HepG2 (cell line): Measurements from ENCODE around the gene CEP128. TPM values are rescaled to one million over a fixed set of nuclear protein-coding genes. Genes with fewer than 3 reads are reported as not detected.

Experiments used
- ATAC-seq: fragments of 200-7000 bp; cut with Tn5 transposase; 3 replicates; pipeline ENCODE4 v1.9.1; 2020; ENCODE audit warnings: mild to moderate bottlenecking, moderate library complexity
- BruUV-seq: library from RNA; stranded (reverse); fragments of 400-500 nt; replicated peaks from 2 replicates; lab custom pipeline; 2021; lab: Mats Ljungman, UMichigan
- CTCF ChIA-PET: fragments of 300-600 bp; formaldehyde crosslinking; extraction: SDS; loops from one replicate; lab custom pipeline; 2021; ENCODE audit warnings: low total read pairs, inconsistent platforms, low intra/inter-chr PET ratio; lab: Yijun Ruan, JAX
- POLR2A ChIA-PET: fragments of 350-600 bp; sonication (Branson Sonifier 250); formaldehyde crosslinking; loops from one replicate; lab custom pipeline; 2020; ENCODE audit warnings: antibody characterized with exemption, inconsistent platforms; lab: Yijun Ruan, JAX
- DNase-seq: peaks from one replicate; pipeline ENCODE4 v3.0.0-alpha.2; 2015; ENCODE audit warnings: low spot score
- FAIRE-seq: peaks from 3 replicates; lab custom pipeline; 2011; peaks lifted over from hg19 to GRCh38; lab: Jason Lieb, UNC
- H2AFZ ChIP-seq: one replicate; pipeline ENCODE4 v1.6.1; 2011; ENCODE audit warnings: low read length, inconsistent platforms
- H3K27ac ChIP-seq: fragments of 300-600 bp; 3 replicates; pipeline ENCODE4 v1.8.0; 2011; ENCODE audit warnings: mixed run types, mild to moderate bottlenecking, mixed read lengths, low read length, inconsistent platforms; ENCODE audit not compliant: insufficient read depth; ENCODE audit errors: extremely low read length
- H3K27me3 ChIP-seq, 2 experiments: fragments of 200-600 bp in 1 of 2; 2 replicates in 1 of 2; 3 replicates in 1 of 2; pipeline versions ENCODE4 v1.6.0 to v1.8.0; 2011; ENCODE audit warnings: low read length in 2 of 2, mild to moderate bottlenecking in 2 of 2, moderate library complexity in 2 of 2, inconsistent platforms in 1 of 2; ENCODE audit not compliant: insufficient read depth in 2 of 2, control insufficient read depth in 1 of 2
- H3K36me3 ChIP-seq, 2 experiments: fragments of 200-600 bp in 1 of 2; replicated peaks in 1 of 2; 2 replicates in 1 of 2; 3 replicates in 1 of 2; pipeline versions ENCODE4 v1.5.1 to v1.8.0; 2011; ENCODE audit warnings: low read length in 2 of 2, inconsistent platforms in 1 of 2; ENCODE audit not compliant: insufficient read depth in 2 of 2, control insufficient read depth in 1 of 2
- H3K4me1 ChIP-seq: 2 replicates; pipeline ENCODE4 v1.5.1; 2012; ENCODE audit warnings: low read length, inconsistent platforms; ENCODE audit not compliant: insufficient read depth
- H3K4me2 ChIP-seq: 2 replicates; pipeline ENCODE4 v1.6.0; 2011; ENCODE audit warnings: low read depth, low read length, inconsistent platforms
- H3K4me3 ChIP-seq, 3 experiments: fragments of 200-600 bp in 1 of 3; sonication (generic), shearing (Covaris generic) in 1 of 3; replicated peaks in 1 of 3; 2 replicates each; pipeline ENCODE4 v1.5.1; 2011 to 2016; ENCODE audit warnings: low read length in 3 of 3, inconsistent platforms in 2 of 3, low read depth in 2 of 3, mild to moderate bottlenecking in 2 of 3, control low read depth in 1 of 3, mixed read lengths in 1 of 3; ENCODE audit not compliant: insufficient read depth in 1 of 3
- H3K79me2 ChIP-seq: one replicate; pipeline ENCODE4 v1.6.1; 2011; ENCODE audit warnings: low read length, inconsistent platforms; ENCODE audit not compliant: insufficient read depth
- H3K9ac ChIP-seq: 2 replicates; pipeline ENCODE4 v1.6.0; 2011; ENCODE audit warnings: mild to moderate bottlenecking, low read depth, low read length, inconsistent platforms; ENCODE audit not compliant: insufficient read depth
- H3K9me3 ChIP-seq: 2 replicates; pipeline ENCODE4 v1.5.1; 2012; ENCODE audit warnings: mild to moderate bottlenecking, low read length
- H4K20me1 ChIP-seq: 2 replicates; pipeline ENCODE4 v1.6.0; 2011; ENCODE audit warnings: inconsistent platforms, mild to moderate bottlenecking, low read length, moderate library complexity; ENCODE audit not compliant: insufficient read depth
- FOXM1 ChIP-seq: sonication (generic); formaldehyde crosslinking; IDR thresholded peaks from 2 replicates; pipeline ENCODE4 v1.5.0; 2020; ENCODE audit warnings: missing genetic modification reagents
- KDM5A ChIP-seq: fragments of 200-600 bp; sonication (generic); IDR thresholded peaks from 2 replicates; pipeline ENCODE4 v1.7.0; 2018; ENCODE audit warnings: antibody characterized with exemption, mild to moderate bottlenecking, low read length, borderline replicate concordance
- MAFK ChIP-seq, 2 experiments: IDR thresholded peaks in 1 of 2; conservative IDR thresholded peaks in 1 of 2; 2 replicates each; pipeline ENCODE4 v1.6.1; 2011; ENCODE audit warnings: improper control_type of control experiment in 2 of 2, low read length in 2 of 2
- NFIB ChIP-seq: sonication (generic); formaldehyde crosslinking; IDR thresholded peaks from 2 replicates; pipeline ENCODE4 v1.9.0; 2021; ENCODE audit warnings: missing genetic modification reagents, mild to moderate bottlenecking, borderline replicate concordance
- NR2F2 ChIP-seq: IDR thresholded peaks from 2 replicates; pipeline ENCODE4 v1.6.1; 2012; ENCODE audit warnings: low read depth, inconsistent platforms, borderline replicate concordance
- ONECUT2 ChIP-seq: sonication (generic); formaldehyde crosslinking; IDR thresholded peaks from 2 replicates; pipeline ENCODE4 v1.4.0; 2020; ENCODE audit warnings: missing genetic modification reagents
- XBP1 ChIP-seq: sonication (generic); formaldehyde crosslinking; IDR thresholded peaks from 2 replicates; pipeline ENCODE4 v1.5.0; 2020; ENCODE audit warnings: missing genetic modification reagents
- YY1 ChIP-seq: IDR thresholded peaks from 2 replicates; pipeline ENCODE4 v1.6.1; 2011; ENCODE audit warnings: low read length, low read depth, moderate library complexity, mild to moderate bottlenecking; ENCODE audit not compliant: insufficient read depth, insufficient replicate concordance
- ZNF256 ChIP-seq: sonication (generic); formaldehyde crosslinking; conservative IDR thresholded peaks from 2 replicates; pipeline ENCODE4 v1.4.0; 2020; ENCODE audit warnings: missing genetic modification reagents
- ZNF543 ChIP-seq: sonication (generic); formaldehyde crosslinking; IDR thresholded peaks from 2 replicates; pipeline ENCODE4 v1.4.0; 2020; ENCODE audit warnings: mild to moderate bottlenecking, missing genetic modification reagents
- ZNF615 ChIP-seq: sonication (generic); formaldehyde crosslinking; IDR thresholded peaks from 2 replicates; pipeline ENCODE4 v1.5.0; 2020; ENCODE audit warnings: mild to moderate bottlenecking, missing genetic modification reagents, borderline replicate concordance
- ZNF740 ChIP-seq: sonication (generic); formaldehyde crosslinking; IDR thresholded peaks from 2 replicates; pipeline ENCODE4 v1.4.0; 2020; ENCODE audit warnings: missing genetic modification reagents
- ZNF766 ChIP-seq: sonication (generic); formaldehyde crosslinking; IDR thresholded peaks from 2 replicates; pipeline ENCODE4 v1.5.0; 2020; ENCODE audit warnings: missing genetic modification reagents, borderline replicate concordance
- WGBS: methylation state at CpG from one replicate; pipeline ENCODE4 v1.1.6; 2017; ENCODE audit warnings: low lambda C conversion rate; 5-methylcytosine and 5-hydroxymethylcytosine counted together
- in situ Hi-C: cut with HindIII; loops from 2 replicates; pipeline ENCODE4 v1.10.0; 2017; ENCODE audit warnings: low pct_unique_long_range_greater_than_20kb; ENCODE audit not compliant: extremely low pct_ligation_motif_present
- intact Hi-C: fragments of 100-400 bp; cut with micrococcal nuclease; formaldehyde crosslinking; loops from one replicate; pipeline ENCODE4 v1.10.0; 2022; ENCODE audit not compliant: unreplicated experiment
- polyA plus RNA-seq, 8 experiments: library from polyadenylated mRNA; depleted of rRNA in 3 of 8; stranded (reverse) in 7 of 8; unstranded in 1 of 8; fragments of >200 nt; fragmentation: Illumina TruSeq in 4 of 8; extraction: Trizol in 4 of 8; gene quantifications; 2 replicates each; pipeline versions ENCODE4 v1.2.1 to v1.2.3, GENCODE V29; 2011 to 2016; ENCODE audit warnings: low read depth in 4 of 8, missing spikeins in 1 of 8, mixed read lengths in 1 of 8; ENCODE audit not compliant: insufficient read depth in 1 of 8
- total RNA-seq, 5 experiments: library from RNA; depleted of rRNA; stranded (reverse); fragments of >200 nt; fragmentation: Illumina TruSeq; extraction: Trizol; gene quantifications; 2 replicates each; pipeline ENCODE4 v1.2.3, GENCODE V29; 2016; ENCODE audit warnings: low read depth in 1 of 5

Gene CEP128
- total and polyA plus RNA-seq, 2 of the 13 experiments (the other 11 are each of a cell fraction or from before 2014, with no cell fraction given) = 1.3 to 7.5 TPM

GRCh38 chr14:80862541-80862940 is 79.0 kb downstream of the CEP128 start:
- ATAC-seq = no peak
- Histone ChIP-seq H3K79me2 (no peaks in the 10 kb centered on the region), H2AFZ (no peak overlapping the region)
- POLR2A ChIA-PET = no interaction called here
- in situ Hi-C loops = loop anchor here (25.0 kb wide), 1 partner anchor 800 kb away; no protein-coding TSS in a partner anchor
- TF ChIP-seq NFIB (CRISPR knock-in tag) (no peak), KDM5A (no peak), ZNF740 (CRISPR knock-in tag) (no peak), NR2F2 (no peak), FOXM1 (CRISPR knock-in tag) (no peak), ZNF615 (CRISPR knock-in tag) (no peak), XBP1 (CRISPR knock-in tag) (no peak), YY1 (no peak), ZNF766 (CRISPR knock-in tag) (no peak), MAFK (conservative IDR thresholded peaks at IDR 0.05 in 1 of 2, IDR thresholded peaks at IDR 0.05 in 1 of 2; ENCODE audit: low read length in 2 of 2) (no peak), ONECUT2 (no peak), ZNF543 (CRISPR knock-in tag) (no peak), ZNF256 (no peak)
- TF ChIP-seq, all 625 proteins: peak for 0
- no TSS peak for BruUV-seq
- Histone ChIP-seq H3K9me3 (peaks cover 6% of the 10 kb centered on the region; the same call in 1 of the 2 replicates), H3K4me1 (no peaks in the 10 kb centered on the region), H3K27ac (no peak overlapping the region), H3K36me3 (no peaks in the 10 kb centered on the region), H3K27me3 (no peaks in the 10 kb centered on the region; a peak in 1 of 5 replicates), H3K4me3 (no peak overlapping the region), H4K20me1 (no peaks in the 10 kb centered on the region), H3K9ac (no peak overlapping the region), H3K4me2 (no peak overlapping the region)
- intact Hi-C loops = no loop called here
- FAIRE-seq (no peak), DNase-seq (no peak)
- WGBS = 98% methylated on average over 5 of the region's 5 CpGs
- CTCF ChIA-PET = interaction anchor here (1.5 kb wide), 1 partner anchor 1893 kb away, joined by 3 read pairs; no protein-coding TSS in a partner anchor
